Activated CD4-positive, alpha-beta T cell treated with anti-CD3 and anti-CD28 coated beads, Interleukin-2, amount 50 U/mL, for 48 hours (primary cell): ENCODE measurements around the gene WDR62.

Source experiments
- DNase-seq, 2 experiments: peaks; one replicate each; pipeline ENCODE4 v3.0.0-alpha.2; 2020

The WDR62 gene

GRCh38 chr19:36054733-36055686 is at the start of gene WDR62:
TSS of gene WDR62 (plus strand) at chr19:36054897. CDS start at chr19:36054972, 75 bp downstream.
- peak; percentile 97 for DNase-seq

- no peak for DNase-seq
Measured at GRCh38 chr19:36006955-36007354, 47.7 kb upstream of the WDR62 start.

- DNase-seq: no peak
Measured at GRCh38 chr19:36008336-36008978, 46.2 kb upstream of the WDR62 start, which contains the start of gene SYNE4. TSS of gene SYNE4 (minus strand) at chr19:36008813. CDS start at chr19:36008681, 132 bp downstream.

DNA sequence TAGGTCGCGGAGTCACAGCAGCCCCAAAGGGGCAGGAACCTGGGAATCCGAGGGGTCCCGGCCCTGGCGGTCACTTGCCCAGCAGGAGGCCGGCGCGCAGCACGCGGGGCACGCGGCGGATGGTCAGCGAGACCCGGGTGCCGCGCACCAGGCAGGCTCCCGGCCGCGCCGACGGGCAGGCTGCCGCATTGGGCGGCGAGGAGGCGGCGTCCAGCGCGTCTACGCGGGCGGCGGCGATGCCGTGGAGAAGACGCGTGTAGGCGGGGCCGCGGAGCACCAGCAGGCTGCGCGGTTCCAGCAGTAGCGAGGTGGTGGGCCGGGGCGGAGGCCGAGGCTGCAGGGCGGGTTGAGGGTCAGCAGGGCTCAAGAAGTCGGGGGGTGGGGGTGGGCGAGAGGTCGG is 45.5 kb upstream of the WDR62 start:
- peak; percentile 58 to 67 for DNase-seq

DNA sequence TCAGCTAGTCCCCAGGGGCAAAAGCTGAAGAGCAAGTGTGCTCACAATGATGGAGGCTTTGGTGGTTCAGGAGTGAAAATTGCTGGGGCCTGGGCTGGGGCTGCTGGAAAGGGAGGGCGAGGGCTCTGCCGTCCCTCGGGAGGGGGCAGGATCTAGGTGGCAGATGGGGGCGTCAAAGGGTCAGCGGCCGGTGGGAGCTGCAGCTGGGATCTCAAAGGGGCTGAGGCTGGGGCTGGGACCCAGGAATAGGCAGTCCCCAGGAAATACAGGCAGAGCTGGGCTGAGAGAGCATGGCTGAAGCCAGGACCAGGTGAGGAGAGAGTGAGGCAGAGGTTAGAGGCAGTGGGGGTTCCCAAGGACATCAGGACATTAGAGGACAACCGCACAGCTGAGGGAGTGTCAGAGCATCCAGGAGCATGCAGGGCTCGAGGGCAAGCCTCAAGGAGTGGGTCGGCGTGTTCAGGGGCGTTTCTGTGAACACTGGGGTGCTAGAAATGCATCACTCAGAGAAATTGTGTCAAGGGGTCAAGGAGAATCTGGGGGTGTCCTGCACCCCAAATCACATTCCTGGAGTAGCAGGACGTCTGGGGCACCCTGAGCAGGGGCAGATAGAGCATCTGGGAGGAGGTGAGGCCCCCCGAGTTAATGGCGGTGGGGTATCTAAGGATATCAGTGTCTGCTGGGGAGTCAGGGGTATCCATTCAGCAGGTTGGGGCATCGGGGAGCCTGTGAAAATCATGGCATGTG is 44.9 kb upstream of the WDR62 start:
- DNase-seq: no peak

DNA sequence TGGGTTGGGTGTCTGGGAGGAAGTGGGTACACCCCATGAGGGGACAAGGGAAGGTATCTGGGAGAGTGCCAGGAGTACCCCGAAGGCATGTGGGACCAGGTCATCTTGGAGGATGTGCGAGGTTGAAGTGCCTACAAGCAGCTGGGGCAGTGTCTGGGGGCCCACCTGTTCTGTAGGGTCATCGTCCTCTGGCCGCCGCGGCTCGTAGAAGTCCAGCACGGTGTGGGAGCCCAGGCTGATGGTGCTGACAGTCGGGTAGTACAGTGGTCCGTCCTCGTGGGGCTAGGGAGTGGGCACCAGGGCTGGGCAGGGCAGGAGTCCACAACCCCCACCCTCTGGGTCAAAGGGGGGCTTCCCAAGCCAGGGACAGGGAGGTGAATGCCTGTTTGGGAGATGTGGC is 44.3 kb upstream of the WDR62 start:
- no peak for DNase-seq

GRCh38 chr19:36013280-36014011 is 41.3 kb upstream of the WDR62 start:
- DNase-seq: no peak

DNA sequence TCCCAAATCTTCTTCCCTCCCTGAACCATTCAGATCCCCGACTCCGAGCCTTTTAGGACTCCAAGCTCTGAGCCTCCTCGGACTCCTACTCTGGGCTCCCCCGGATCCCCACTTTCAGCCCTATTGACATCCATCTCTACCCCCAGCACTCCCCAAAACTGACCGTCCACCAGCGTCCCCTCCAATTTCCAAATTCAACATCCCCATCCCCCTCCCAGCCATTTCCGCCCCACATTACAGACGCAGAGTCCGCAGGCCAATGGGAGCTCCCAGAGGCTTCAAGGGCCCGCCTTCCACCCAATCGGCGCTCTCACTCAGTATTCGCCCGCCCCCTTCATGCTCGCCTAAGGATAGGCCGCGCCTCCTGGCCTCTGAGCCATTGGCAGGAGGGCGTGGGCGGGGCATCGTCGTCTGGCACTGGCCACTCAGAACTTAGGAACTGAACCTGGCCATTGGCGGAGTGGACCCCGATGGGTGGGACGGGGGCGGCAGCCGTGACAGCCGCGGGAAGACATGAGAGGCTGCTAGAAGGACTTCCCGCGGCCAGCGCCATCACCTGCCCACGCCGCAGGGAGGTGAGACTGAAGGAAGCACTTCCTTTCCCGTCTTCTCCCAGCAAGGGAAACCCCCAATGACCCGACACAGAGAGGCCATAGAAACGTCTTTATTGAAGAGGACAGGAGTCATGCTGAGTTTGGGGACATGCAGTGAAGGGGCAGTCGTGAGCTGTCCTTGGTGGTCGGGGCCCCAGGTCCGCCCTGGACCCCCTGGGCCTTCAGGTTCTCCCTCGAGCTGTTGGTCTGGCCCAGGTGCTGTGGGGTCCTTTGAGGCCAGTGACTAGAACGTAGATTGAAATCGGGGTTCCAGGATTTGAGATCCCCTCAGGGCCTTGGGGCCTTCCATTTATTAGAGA is 40.4 kb upstream of the WDR62 start, which contains the start of gene ALKBH6:
TSS of gene ALKBH6 (minus strand) at position 202 of the 913 bp plus-strand sequence. CDS start 816 bp downstream, outside the sequence.
- peak; percentile 100 for DNase-seq

DNA sequence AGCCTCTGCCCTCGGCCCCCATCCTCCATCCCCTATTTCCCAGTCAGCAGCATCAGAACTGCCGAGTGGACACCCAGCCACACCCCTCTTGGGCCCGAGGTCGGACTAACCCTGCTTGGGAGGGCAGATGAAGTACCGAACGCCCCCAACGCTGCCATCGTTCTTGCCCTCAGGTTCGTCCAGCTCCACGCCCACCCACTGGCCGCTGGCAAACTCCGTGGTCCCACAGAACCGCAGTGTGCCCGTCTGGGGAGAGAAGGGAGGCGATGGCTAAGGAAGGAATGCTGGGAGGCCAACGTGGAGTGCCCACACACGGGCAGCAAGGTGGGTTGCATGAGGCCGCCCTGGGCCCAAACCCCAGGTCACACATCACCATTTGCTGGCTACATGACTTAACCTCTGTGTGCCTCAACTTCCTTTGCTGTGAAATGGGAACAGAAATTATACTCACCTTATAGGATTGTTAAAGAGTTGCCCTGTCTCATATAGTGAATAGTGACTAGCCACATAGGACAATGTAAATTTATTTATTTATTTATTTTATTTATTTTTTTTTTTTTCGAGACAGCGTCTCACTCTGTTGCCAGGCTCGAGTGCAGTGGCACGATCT is 35.5 kb upstream of the WDR62 start:
- no peak for DNase-seq

- DNase-seq: no peak
Measured at GRCh38 chr19:36023432-36023831, 31.3 kb upstream of the WDR62 start.

- DNase-seq: no peak
Measured at GRCh38 chr19:36025541-36025940, 29.2 kb upstream of the WDR62 start.

DNA sequence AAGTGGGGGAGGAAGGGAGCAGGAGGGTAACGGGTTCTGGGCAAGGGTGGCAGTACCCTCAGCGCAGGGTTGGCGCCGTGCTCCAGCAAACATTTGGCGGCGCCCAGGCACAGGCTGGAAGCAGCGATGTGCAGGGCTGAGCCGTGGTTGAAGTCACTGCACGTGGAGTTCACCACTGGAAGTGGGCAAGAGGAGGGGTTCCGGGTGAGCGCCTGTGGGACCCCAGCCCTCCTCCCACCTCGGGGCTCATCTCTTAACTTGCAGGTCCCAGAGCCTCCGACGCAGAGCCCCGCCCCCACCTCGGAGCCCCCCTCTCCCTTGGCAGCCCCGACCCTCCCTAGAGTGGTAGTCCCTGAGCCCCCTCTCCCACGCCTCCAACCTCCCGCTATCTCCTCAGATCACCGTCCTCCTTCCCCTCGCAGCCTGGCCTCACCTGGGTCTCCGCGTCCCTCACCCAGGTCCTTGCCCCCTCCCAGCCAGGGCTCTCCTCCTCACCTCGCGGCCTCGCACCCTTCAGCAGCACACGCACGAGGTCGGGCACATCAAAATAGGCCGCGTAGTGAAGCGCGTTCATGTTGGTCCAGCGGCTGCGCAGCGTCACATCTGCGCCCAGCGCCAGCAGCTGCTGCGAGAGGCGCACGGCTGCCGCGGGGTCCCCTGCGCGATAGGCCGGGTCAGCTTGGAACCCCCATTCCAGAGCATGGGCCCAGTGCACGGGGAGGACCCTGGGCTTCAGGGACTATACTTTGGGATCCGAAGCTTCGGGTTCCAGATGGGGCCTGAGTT is 28.4 kb upstream of the WDR62 start:
- no peak for DNase-seq

DNA sequence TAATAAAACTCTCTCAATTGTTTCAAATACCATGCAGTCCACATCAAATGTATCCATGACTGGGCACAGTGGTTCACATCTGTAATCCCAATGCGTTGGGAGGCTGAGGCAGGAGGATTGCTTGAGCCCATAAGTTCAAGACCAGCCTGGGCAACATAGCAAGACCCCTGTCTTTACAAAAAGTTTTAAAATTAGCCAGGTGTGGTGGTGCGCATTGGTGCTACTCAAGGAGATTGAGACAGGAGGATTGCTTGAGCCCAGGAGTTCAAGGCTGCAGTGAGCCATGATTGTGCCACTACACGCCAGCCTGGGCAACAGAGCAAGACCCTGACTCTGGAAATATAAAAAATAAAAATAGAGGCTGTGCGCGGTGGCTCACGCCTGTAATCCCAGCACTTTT is 27.0 kb upstream of the WDR62 start:
- DNase-seq: no peak

- DNase-seq: no peak
Measured at GRCh38 chr19:36028313-36029041, 26.2 kb upstream of the WDR62 start.

- DNase-seq: no peak
Measured at GRCh38 chr19:36030264-36031148, 24.2 kb upstream of the WDR62 start.

- DNase-seq: no peak
Measured at GRCh38 chr19:36031308-36031707, 23.4 kb upstream of the WDR62 start.

DNA sequence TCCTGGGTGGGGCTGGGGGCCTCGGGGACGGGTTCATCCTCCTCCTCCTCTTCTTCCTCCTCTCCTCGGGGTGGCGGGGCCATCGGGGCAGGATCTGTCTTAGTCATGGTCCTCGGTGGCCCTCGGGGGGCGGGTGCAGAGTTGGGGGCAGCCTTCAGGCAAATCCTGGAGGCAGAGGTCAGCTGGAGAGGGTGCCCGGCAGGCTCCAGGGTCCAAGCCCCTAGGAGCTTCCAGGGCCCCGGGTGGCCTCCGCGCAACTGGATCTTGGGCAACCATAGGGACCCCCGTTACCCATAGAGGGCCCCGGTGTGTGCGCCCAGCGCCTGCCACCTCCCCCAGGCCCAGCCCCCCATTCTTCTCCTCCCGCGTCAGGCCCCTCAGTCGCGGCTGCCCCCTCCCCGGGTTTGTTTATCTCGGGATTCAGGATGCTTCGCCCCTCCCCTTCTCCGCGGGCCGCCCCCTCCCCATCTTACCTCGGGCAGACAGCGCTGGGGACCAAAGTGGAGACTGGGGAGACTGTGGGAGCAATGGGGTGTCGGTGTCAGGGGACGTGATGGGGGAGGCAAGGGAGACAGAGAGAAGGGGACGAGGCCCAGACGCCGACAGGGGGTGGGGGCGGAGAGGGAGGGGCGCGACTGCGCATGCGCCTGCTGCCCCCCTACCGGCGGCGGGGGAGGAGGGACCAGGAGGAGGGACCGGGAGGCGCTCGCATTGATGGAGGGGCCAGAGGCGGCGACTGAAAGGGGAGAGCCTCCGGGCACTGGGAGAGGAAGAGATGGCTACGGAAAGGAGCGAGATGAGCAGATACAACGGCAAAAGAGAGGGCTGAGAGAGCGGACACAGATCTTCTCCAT is 22.2 kb upstream of the WDR62 start, which contains the start of gene CLIP3:
TSS of gene CLIP3 (minus strand) at position 623 of the 854 bp plus-strand sequence. CDS start at position 107, 516 bp downstream.
- peak in 1 of 2 experiments; percentile 35 for DNase-seq
